Activated naive CD8-positive, alpha-beta T cell treated with anti-CD3 and anti-CD28 coated beads for 36 hours (primary cell): ENCODE measurements around the gene TUT4. TPM values are rescaled to one million over a fixed set of nuclear protein-coding genes. Genes with fewer than 3 reads are reported as not detected.

Source experiments
- DNase-seq: peaks from one replicate; pipeline ENCODE4 v3.0.0; 2021
- H3K27ac Mint-ChIP-seq: one replicate; pipeline ENCODE4 v1.8.0; 2022; ENCODE audit warnings: mild to moderate bottlenecking, moderate library complexity, mixed read lengths
- H3K27me3 Mint-ChIP-seq: one replicate; pipeline ENCODE4 v1.8.0; 2022; ENCODE audit warnings: mild to moderate bottlenecking, mixed read lengths
- H3K36me3 Mint-ChIP-seq: one replicate; pipeline ENCODE4 v1.8.0; 2021; ENCODE audit warnings: mild to moderate bottlenecking, mixed read lengths
- H3K4me1 Mint-ChIP-seq: one replicate; pipeline ENCODE4 v1.8.0; 2021; ENCODE audit warnings: mixed read lengths
- H3K4me3 Mint-ChIP-seq: one replicate; pipeline ENCODE4 v1.8.0; 2022; ENCODE audit warnings: mild to moderate bottlenecking, moderate library complexity, mixed read lengths
- H3K9me3 Mint-ChIP-seq: one replicate; pipeline ENCODE4 v1.8.0; 2022; ENCODE audit warnings: mixed read lengths
- total RNA-seq, 2 experiments: library from RNA; stranded (reverse); gene quantifications; one replicate each; pipeline ENCODE4 v1.2.3, GENCODE V29; 2021

The TUT4 gene
- total RNA-seq, 2 experiments from 2014 or later, result 56.7 to 58.2 TPM

- no peak for DNase-seq
- H3K4me1 Mint-ChIP-seq, result peaks cover 42% of the 10 kb centered on the region
- no peak overlapping the region for H3K4me3 Mint-ChIP-seq
- H3K36me3 Mint-ChIP-seq, result peaks cover 35% of the 10 kb centered on the region
- H3K27me3 Mint-ChIP-seq, result no peaks in the 10 kb centered on the region
- H3K27ac Mint-ChIP-seq, result no peak overlapping the region
- peaks cover 8% of the 10 kb centered on the region for H3K9me3 Mint-ChIP-seq
Observed at GRCh38 chr1:52530563-52531144, 22.2 kb downstream of the TUT4 start.

- Mint-ChIP-seq H3K4me3 (no peak overlapping the region), H3K36me3 (peaks cover 24% of the 10 kb centered on the region), H3K4me1 (peaks cover 25% of the 10 kb centered on the region), H3K9me3 (no peaks in the 10 kb centered on the region), H3K27me3 (no peaks in the 10 kb centered on the region), H3K27ac (no peak overlapping the region)
- no peak for DNase-seq
Observed at GRCh38 chr1:52523376-52523775, 29.5 kb downstream of the TUT4 start.

- H3K4me3 Mint-ChIP-seq, result no peak overlapping the region
- peaks cover 16% of the 10 kb centered on the region for H3K36me3 Mint-ChIP-seq
- DNase-seq, result no peak
- peak overlapping the region; percentile 72 for H3K27ac Mint-ChIP-seq
- H3K4me1 Mint-ChIP-seq, result peaks cover 30% of the 10 kb centered on the region
- H3K27me3 Mint-ChIP-seq, result no peaks in the 10 kb centered on the region
- no peaks in the 10 kb centered on the region for H3K9me3 Mint-ChIP-seq
Observed at GRCh38 chr1:52520148-52520547, 32.7 kb downstream of the TUT4 start.

DNA sequence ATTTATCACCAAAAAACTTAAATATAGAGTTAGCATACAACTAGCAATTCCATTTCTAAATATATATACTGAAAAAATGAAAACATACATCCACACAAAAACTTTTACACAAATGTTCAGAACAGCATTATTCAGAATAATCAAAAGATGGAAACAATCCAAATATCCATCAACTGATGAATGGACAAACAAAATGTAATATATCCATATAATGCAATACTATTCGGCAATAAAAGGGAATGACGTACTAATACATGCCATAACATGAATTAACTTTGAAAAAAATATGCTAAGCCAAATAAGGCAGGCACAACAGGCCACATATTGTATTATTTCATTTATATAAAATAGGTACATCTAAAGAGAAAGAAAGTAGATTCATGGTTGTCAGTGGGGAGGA lies 33.9 kb downstream of the TUT4 start:
- Mint-ChIP-seq H3K27ac (no peak overlapping the region), H3K4me3 (no peak overlapping the region), H3K36me3 (peaks cover 14% of the 10 kb centered on the region), H3K4me1 (peaks cover 24% of the 10 kb centered on the region), H3K9me3 (no peaks in the 10 kb centered on the region), H3K27me3 (no peaks in the 10 kb centered on the region)
- DNase-seq, result no peak

DNA sequence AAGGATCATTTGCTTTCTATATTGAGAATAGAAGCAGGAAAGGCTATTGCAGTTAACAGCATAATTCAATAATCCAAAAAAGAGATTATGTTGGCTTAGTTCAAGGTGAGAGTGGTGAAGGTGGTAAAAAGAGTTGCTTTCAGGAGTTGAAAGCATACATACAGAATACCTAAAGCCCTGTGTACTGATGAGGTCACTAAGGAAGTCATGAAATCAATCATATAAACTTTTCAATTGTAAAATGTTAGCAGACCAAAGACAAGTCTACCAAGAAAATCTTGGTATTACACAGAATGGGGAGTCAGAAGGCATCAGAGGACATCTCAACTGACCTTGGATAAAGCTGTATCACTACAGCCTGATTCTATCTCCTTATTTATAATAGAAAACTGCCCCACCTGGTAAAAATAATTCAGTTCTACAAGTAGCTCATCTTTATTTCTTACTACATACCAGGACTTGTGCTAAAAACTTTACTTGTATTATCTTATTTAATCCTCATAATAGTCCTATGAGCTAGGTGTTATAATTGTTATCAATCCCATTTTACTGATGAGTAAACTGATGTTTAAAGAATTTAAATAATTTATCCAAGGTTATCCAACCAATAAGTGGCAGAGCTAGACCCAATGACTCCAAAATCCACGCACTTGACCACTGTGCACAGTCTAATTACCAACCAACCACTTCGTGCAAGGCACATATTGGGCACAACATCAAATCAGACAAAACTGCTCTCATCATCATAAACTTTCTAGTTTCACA lies 40.9 kb downstream of the TUT4 start:
- H3K27ac Mint-ChIP-seq, result no peak overlapping the region
- no peak overlapping the region for H3K4me3 Mint-ChIP-seq
- no peaks in the 10 kb centered on the region for H3K27me3 Mint-ChIP-seq
- DNase-seq, result no peak
- peaks cover 12% of the 10 kb centered on the region for H3K36me3 Mint-ChIP-seq
- H3K9me3 Mint-ChIP-seq, result no peaks in the 10 kb centered on the region
- peaks cover 7% of the 10 kb centered on the region for H3K4me1 Mint-ChIP-seq

DNA sequence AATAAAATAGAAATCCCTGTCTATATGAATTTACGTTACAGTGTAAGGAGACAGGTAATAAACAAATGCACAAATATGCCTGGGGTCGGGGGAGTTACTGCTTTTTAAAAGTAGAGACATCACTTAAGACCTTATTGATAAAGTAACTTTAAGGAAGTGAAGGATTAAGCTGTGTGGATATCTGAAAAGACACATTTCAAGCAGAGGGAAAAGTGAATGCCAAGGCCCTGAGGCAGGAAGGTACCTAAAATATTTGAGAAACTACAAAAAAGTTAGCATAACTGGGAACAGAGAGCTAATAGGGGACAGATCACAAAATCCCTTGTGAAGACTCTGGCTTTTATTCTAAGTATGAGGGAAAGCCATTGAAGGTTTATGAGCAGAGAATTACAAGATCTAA lies 41.5 kb downstream of the TUT4 start:
- no peak overlapping the region for H3K27ac Mint-ChIP-seq
- no peaks in the 10 kb centered on the region for H3K27me3 Mint-ChIP-seq

DNA sequence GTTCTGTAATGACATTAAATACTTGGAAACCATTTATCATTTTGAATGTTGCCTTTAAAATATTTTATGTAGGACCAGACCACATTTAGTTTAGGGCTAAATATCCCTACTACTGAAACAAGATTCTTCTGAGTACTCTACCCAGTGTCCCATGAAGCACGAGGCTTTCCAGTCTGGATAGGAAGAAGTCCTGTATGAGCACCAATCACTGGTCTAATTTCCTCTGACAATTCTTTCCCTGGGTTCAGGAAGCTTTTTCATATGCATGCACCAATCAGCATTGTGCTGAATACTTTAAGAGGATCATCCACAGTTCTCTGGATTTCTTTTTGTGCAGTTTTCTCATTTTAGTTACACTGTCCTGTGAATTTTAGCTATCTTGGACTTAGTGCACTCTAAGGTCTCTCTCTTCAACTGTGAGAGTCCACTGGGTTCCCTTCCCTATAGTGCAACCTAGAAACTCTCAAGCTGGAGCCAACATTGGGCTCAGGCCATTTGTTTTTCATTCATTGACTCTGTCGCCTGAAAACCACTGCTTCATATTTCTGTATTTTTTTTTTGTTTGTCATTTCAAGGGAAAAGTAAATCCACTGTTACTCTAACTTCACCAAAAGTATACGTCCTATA lies 45.9 kb downstream of the TUT4 start:
- no peak overlapping the region for H3K4me3 Mint-ChIP-seq
- H3K36me3 Mint-ChIP-seq, result peaks cover 22% of the 10 kb centered on the region

More for the DNA sequence above, 41.5 kb downstream of the TUT4 start:
- no peak overlapping the region for H3K4me3 Mint-ChIP-seq
- DNase-seq, result no peak
- no peaks in the 10 kb centered on the region for H3K9me3 Mint-ChIP-seq
- H3K36me3 Mint-ChIP-seq, result peaks cover 12% of the 10 kb centered on the region
- H3K4me1 Mint-ChIP-seq, result peaks cover 7% of the 10 kb centered on the region

GRCh38 chr1:52506349-52506748 lies 46.5 kb downstream of the TUT4 start:
- Mint-ChIP-seq H3K27me3 (no peaks in the 10 kb centered on the region), H3K36me3 (peaks cover 21% of the 10 kb centered on the region), H3K4me1 (peaks cover 12% of the 10 kb centered on the region), H3K27ac (no peak overlapping the region), H3K4me3 (no peak overlapping the region), H3K9me3 (no peaks in the 10 kb centered on the region)
- no peak for DNase-seq

More for the DNA sequence above, 45.9 kb downstream of the TUT4 start:
- H3K27ac Mint-ChIP-seq, result no peak overlapping the region
- H3K4me1 Mint-ChIP-seq, result peaks cover 15% of the 10 kb centered on the region
- no peaks in the 10 kb centered on the region for H3K9me3 Mint-ChIP-seq
- DNase-seq, result no peak
- no peaks in the 10 kb centered on the region for H3K27me3 Mint-ChIP-seq

GRCh38 chr1:52504720-52505119 lies 48.2 kb downstream of the TUT4 start:
- peaks cover 22% of the 10 kb centered on the region for H3K36me3 Mint-ChIP-seq
- peaks cover 12% of the 10 kb centered on the region for H3K4me1 Mint-ChIP-seq

DNA sequence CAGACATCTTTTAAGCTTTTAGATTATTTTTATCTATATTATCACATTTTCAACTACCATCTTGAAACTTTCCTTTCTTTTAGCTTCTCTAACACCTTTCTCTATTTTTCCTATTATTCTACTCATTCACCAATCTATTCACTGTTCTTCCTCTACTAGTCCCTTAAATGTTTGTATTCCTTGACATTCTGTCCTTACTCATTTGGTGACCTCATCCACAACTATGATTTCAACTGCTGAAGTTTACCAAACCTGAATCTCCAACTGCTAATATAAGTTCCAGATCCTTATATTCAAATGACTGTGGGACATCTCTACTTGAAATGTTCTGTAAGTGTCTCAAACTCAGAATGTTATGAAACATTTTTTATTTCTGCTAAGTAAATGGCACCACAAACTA lies 49.2 kb downstream of the TUT4 start:
- no peaks in the 10 kb centered on the region for H3K27me3 Mint-ChIP-seq
- no peak for DNase-seq
- peaks cover 27% of the 10 kb centered on the region for H3K36me3 Mint-ChIP-seq
- H3K4me3 Mint-ChIP-seq, result no peak overlapping the region
- H3K27ac Mint-ChIP-seq, result no peak overlapping the region
- peaks cover 12% of the 10 kb centered on the region for H3K4me1 Mint-ChIP-seq
- H3K9me3 Mint-ChIP-seq, result no peaks in the 10 kb centered on the region

More at GRCh38 chr1:52504720-52505119, 48.2 kb downstream of the TUT4 start:
- Mint-ChIP-seq H3K27me3 (no peaks in the 10 kb centered on the region), H3K9me3 (no peaks in the 10 kb centered on the region), H3K4me3 (no peak overlapping the region), H3K27ac (no peak overlapping the region)
- DNase-seq, result no peak

DNA sequence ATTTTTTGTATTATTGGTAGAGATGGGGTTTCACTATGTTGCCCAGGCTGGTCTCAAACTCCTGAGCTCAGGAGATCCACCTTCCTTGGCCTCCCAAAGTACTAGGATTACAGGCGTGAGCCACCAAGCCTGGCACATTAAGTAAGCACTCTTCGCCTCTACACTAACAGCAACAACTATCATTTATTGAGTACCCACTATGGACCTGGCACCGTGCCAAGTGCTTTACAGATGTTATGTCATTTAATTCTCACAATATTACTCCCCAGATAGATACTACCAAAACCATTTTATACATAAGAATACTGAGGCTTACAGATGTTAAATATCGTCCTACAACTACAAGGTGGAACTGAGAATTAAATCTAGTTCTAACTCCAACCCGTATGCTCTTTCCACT lies 50.1 kb downstream of the TUT4 start:
- Mint-ChIP-seq H3K36me3 (peaks cover 24% of the 10 kb centered on the region), H3K9me3 (no peaks in the 10 kb centered on the region), H3K4me1 (peaks cover 12% of the 10 kb centered on the region), H3K4me3 (no peak overlapping the region), H3K27me3 (no peaks in the 10 kb centered on the region), H3K27ac (no peak overlapping the region)
- no peak for DNase-seq

DNA sequence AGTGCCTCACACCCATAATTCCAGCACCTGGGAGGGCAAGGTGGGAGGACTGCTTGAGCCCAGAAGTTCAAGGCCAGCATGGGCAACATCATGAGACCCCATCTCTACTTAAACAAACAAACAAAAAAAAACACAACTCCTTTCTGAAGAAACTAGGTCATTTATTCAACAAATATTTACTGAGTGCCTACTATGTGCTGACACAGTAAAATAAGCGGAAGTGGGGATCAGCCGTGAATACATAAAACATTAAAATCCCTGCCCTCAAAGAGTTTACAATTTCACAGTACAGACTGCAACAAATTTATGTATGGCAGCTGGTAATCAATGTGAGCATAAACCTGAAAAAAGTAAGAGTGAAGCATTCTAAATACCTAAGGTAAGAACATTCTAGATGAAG lies 65.3 kb downstream of the TUT4 start:
- H3K4me1 Mint-ChIP-seq, result peaks cover 1% of the 10 kb centered on the region
- no peak for DNase-seq
- no peaks in the 10 kb centered on the region for H3K9me3 Mint-ChIP-seq
- H3K27ac Mint-ChIP-seq, result no peak overlapping the region
- H3K4me3 Mint-ChIP-seq, result no peak overlapping the region
- H3K27me3 Mint-ChIP-seq, result no peaks in the 10 kb centered on the region
- H3K36me3 Mint-ChIP-seq, result no peaks in the 10 kb centered on the region

DNA sequence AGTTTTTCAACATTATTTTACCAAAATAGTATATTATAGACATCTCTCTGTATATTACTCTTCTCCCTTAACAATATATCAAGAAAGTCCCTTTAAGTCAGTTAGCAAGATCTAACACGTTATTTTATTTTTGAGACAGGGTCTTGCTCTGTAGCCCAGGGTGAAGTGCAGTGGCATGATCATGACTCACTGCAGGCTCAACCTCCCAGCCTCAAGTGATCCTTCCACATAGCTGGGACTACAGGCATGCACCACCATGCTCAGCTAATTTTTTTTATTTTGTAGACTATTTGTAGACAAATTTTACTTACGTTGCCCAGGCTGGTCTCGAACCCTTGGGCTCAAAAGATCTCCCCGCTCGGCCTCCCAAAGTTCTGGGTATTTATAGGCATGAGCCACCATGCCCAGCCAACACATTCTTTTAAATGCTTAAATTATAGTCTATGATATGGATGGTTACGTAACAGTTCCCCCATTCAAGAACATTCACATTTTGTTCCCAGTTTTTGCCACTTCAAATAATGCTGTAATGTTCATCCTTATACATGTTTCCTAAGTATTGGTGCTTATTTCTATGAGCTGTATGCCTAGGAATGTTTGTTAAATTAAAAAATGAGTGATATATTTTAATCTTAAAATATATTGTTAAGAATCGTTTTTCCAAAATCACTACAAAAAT lies 70.4 kb downstream of the TUT4 start:
- DNase-seq, result no peak
- no peak overlapping the region for H3K27ac Mint-ChIP-seq
- peaks cover 3% of the 10 kb centered on the region for H3K4me1 Mint-ChIP-seq
- H3K36me3 Mint-ChIP-seq, result peaks cover 1% of the 10 kb centered on the region
- no peak overlapping the region for H3K4me3 Mint-ChIP-seq
- no peaks in the 10 kb centered on the region for H3K27me3 Mint-ChIP-seq
- H3K9me3 Mint-ChIP-seq, result no peaks in the 10 kb centered on the region

GRCh38 chr1:52479076-52479475 lies 73.8 kb downstream of the TUT4 start:
- Mint-ChIP-seq H3K4me3 (no peak overlapping the region), H3K27me3 (no peaks in the 10 kb centered on the region), H3K4me1 (peaks cover 5% of the 10 kb centered on the region), H3K36me3 (peaks cover 7% of the 10 kb centered on the region), H3K9me3 (no peaks in the 10 kb centered on the region), H3K27ac (no peak overlapping the region)
- DNase-seq, result no peak

DNA sequence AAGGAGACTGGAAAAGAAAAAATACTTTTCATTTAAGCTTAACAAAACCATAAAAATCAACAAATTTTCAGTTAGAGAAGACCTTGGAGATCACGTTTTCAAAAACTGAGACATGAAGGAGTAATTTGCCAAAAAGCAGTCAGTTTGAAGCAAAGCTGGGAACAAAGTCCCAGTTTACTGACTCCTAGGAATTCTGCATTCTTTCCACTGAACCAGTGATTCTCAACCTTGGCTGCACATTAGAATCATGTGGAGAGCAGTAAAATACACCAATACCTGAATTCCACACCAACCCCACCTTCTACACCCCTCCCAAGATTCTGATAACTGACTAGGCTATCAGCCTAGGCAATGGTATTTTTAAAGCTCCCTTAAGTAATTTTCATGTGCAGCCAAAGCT lies 75.0 kb downstream of the TUT4 start:
- no peak overlapping the region for H3K4me3 Mint-ChIP-seq
- H3K36me3 Mint-ChIP-seq, result peaks cover 7% of the 10 kb centered on the region
- H3K27me3 Mint-ChIP-seq, result no peaks in the 10 kb centered on the region
- peaks cover 10% of the 10 kb centered on the region for H3K4me1 Mint-ChIP-seq
- no peak overlapping the region for H3K27ac Mint-ChIP-seq
- no peaks in the 10 kb centered on the region for H3K9me3 Mint-ChIP-seq
- no peak for DNase-seq
